Measurements from ENCODE around the gene CHST13.

Gene CHST13

DNA sequence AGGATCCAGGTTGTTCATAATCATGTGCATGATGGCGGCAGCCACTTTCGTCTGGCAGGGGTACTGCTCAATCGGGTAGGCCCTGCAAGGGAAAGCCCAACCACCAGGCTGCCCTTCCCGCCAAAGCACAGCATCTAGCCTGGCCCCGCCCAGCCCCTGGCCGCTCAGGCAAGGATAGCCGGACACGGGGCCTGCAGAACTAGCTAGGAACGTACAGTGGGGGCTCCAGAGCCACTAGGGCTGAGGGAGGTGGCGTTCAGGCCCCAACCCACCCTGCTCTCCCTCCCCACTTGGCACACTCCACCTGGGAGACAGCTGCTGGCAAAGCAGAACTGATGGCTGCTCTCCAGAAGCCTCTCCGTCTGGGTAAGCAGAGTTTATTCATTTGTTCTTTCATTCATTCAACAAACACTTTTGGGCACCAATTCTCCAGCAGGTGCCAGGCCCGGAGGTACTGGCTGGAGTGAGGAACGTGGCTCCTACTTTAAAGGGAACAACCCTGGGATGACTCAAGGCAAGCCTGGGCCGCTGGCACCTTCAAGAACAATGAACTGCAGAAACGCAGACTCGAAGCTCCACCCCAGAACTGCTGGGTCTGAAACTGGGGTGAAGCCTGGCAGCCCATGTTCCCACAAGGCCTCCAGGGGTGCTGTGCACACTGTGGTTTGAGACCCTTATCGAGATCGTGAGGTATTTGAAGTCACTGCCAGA lies 14.2 kb upstream of the CHST13 start:
- DNase-seq (ENCODE audit: low spot score), result no peak

DNA sequence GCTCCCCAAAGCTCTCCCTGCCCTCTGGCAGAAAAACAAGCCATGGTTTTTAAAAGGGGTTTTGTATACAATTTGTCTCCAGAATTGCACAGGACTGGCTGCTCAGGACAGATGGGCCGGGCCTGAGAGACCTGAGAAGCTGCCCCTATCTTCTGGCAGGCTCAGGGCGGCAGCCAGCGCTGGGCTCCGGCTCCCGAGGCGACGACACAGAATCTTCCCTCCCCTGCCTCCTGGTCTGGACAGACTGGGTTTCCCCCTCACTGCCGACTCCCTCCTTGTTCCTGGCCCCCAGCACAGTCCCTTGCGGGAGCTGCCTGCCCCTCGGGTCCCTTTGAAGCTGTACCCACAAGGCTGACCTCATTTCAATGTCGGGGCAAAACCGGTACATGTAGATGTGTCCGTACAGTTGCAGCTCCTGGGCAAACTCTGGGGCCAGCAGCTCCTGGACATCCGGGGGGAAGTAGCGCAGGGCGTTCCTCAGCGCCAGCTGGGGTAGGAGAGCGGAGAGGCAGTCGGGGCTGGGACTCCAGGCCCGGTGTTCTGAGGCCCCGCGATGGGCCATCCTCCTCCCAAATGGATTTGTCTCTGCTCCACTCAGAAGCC lies 13.5 kb upstream of the CHST13 start:
- no peak for DNase-seq (ENCODE audit: low spot score)

DNA sequence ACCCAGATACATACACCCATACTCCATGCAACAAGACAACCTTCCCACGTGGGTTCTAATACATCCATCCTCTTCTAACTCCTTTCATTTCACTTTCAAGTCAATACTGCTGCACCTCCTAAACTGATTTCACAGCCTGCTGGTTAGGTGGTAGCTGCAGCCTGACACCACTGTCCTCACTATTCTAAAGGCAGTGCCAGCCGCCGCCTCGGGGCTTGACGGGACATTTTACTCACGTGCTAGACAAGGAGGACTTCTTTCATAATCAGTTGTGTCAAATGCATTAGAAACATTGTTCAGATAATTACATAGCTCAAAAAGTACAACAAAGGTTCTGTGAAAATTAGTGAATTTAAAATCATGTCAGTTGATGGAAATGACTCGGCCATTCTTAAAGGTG lies 12.7 kb upstream of the CHST13 start:
- no peak for DNase-seq (ENCODE audit: low spot score)

DNA sequence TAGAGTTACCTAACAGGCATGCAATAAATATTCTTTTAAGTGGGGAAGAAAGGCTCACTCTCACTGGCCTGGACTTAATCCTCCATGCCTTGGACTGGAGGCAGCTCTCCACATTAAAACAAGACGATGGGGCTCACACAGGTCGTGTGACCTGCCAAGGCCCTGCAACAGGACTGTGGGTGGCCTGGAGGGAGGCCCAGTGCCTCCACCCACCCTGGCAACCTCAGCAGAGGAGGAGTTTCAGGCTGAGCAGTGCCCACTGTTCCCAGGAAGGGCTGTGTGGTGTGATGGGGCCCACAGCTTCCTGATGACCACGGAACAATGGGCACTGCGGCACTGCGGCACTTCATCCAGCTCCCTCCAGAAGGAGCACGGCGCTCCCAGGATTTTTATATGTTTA lies 11.9 kb upstream of the CHST13 start:
- no peak for DNase-seq (ENCODE audit: low spot score)

DNA sequence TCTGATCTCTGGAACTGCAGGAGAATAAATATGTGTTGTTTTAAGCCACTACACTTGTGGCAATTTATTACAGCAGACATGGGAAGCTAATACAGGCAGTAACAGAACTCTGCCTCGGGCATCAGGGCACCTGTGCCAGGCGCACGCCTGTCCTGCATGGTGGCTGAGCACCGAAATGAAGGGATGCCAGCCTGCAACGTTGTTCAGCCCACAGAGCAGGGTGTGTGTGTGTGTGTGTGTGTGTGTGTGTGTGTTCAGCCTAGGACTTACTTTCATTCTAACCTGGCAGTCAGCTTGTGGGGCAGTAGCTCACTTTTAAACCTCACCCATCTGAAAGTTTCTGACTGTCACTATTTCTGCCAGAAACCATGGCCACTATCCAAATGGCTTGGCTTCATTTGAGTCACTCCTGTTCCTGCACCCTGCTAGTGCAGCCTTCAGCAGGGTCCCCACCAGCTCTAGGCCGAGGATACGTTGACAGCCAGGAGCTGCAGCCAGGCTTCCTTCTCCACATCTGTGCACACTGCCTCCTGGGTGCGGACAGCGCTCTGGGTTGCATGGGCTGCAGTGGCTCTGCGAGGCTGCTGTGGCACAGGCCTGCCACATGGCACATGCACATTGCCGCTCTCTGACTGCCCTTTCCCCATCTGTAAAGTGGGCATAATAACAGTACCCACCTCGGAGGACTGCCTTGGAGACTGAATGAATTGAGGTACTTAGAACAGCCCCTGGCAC lies 10.9 kb upstream of the CHST13 start:
- no peak for DNase-seq (ENCODE audit: low spot score)

- DNase-seq (ENCODE audit: low spot score), result no peak
Observed at GRCh38 chr3:126514161-126514560, 9.8 kb upstream of the CHST13 start.

DNA sequence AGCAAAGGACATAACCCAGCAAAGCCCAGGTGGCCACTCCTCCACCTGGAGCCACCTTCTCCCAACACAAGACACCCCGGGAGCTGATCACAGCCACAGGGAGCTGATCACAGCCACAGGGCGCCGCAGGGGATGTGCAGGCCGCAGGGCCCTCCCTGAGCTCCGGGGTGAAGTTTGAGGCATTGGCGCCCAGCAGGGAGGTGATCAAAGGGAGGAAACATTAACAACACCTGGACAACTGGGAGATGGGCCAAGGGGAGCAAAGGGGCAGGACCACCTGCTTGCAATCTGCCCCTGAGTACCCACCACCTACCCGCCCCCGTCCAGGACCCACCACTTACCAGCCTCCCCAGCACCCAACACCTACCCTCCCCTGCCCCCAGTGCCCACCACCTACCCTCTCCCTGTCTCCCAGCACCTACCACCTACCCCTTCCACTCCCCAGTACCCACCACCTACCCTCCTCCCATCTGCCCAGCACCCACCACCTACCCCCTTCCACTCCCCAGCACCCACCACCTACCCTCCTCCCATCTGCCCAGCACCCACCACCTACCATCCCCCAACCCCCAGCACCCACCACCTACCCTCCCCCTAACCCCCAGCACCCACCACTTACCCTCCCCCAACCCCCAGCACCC lies 8.8 kb upstream of the CHST13 start:
- no peak for DNase-seq (ENCODE audit: low spot score)

DNA sequence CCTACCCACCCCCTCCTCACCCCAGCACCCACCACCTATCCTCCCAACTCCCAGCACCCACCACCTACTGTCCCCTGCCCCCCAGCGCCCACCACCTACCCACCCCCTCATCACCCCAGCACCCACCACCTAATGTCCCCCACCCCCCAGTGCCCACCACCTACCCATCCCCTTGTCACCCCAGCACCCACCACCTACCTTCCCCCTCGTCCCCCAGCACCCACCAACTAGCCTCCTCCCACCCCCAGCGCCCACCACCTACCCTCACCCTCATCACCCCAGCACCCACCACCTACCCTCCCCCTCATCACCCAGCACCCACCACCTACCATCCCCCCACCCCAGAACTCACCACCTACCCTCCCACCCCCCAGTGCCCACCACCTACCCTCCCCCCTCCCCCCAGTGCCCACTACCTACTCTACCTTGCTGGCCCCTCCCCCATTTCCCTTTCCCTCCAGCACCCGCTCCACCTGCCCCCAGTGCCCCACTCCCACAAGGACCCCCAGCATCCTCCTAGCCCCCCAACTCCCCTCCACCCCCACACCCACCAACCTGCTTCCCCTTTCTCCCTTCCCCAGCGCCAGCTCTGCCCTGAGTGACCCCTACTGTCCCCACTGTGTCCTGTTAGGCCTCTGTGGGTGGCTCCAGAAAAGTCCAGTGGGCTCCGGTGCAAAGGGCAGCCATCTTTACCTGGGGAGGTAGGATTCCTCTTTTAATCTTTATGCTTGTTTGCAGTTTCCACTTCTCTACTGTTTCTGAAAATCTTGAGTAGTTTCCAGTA lies 7.6 kb upstream of the CHST13 start:
- no peak for DNase-seq (ENCODE audit: low spot score)

GRCh38 chr3:126516936-126517290 lies 7.0 kb upstream of the CHST13 start:
- DNase-seq (ENCODE audit: low spot score), result no peak

DNA sequence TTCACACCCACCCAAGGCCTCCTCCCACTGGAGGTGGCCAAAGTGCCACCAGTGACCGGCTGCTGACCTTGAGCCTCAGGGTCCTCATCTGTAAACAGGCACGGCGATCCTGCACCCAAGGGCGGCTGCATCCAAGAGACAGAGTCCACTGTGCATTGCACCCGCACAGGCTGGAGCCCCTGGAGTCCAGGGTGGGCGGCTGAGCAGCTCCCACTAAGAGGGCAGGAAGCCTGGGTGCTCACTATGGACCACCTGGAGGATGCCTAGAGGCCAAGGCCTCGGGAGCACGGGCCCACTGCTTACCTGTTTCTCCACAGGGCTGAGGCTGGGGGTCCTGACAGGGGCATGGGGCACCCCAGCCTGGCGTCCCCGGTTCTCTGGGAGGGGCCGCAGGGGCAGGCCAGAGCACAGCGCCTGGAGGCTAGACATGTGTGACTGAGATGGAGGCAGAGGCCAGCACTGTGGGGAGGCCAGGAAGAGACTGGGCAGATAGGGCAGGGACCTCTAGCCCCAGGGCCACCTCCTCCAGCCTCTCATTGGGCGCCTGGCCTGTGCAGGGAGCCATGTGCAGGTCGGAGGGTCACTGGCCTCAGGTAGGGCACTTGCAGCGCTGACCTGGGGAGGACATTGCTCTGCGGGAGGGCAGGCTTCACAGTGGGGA lies 6.5 kb upstream of the CHST13 start, which contains the start of gene UROC1:
Gene UROC1, minus strand, starts transcription at position 483 of the 661 bp plus-strand sequence. Its CDS starts 54 bp downstream, at position 429.
- DNase-seq (ENCODE audit: low spot score), result no peak

- no peak for DNase-seq (ENCODE audit: low spot score)
Observed at GRCh38 chr3:126517986-126518778, 5.8 kb upstream of the CHST13 start.

DNA sequence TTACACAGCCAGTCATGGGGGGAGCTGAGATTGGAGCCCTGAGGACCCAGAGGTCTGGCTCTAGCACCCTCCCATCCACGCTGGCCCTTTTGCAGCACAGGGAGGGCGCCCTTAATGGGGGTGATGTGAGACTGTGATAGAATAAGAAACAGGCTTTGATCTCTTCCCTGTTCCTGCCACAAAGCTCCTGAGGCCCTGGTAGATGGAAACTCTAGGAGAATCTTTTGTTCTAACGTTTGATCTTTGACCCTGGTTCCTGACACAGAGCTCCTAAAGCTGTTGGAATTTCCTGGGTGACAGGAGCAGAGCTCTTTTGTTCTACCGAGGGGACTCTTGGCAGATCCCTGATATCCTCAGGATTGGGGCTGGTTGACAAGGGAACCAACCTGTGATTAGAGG lies 5.2 kb upstream of the CHST13 start:
- DNase-seq (ENCODE audit: low spot score), result no peak

DNA sequence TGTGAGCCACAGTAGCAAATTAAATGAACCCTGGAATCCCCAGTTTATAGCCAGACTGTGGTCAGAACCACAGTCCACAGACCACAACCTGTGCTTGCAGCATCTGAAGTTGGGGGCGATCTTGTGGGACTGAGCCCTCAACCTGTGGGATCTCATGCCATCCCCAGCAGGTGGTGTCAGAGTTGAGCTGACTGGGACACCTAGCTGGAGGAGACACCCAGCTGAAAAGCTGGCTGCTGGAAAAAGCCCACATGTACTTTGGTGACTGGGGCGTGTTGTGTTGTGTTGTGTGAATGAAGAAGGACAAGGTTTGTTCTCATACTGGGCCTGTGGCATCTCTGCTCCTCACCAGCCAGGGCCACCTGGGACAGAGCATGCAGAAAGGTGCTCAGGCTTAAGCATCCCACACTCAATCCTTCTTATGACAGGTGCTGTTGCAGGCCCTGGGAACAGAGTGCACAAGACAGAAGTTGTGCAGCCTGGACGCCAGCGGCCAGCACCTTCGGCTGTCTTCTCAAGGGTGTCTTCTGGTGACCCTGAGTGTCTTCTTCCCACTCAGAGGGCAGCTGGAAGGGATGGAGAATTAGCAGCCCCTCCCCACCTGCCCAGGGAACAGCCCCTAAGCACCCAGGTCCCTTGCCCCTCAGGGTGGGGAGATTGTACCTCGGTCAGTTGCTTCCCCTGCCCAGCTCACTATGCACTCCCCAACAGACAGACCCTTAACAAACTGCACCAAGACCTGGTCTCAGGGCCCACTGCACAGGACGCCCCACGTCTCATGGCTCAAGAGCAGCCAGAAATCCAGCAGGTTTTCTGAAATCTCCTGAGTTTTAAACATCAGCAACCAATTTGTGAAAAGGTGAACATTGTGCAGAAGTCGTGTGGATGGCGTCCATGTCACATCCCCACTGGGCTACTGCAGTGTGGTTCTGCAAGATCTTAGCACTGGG lies 4.2 kb upstream of the CHST13 start:
- no peak for DNase-seq (ENCODE audit: low spot score)

DNA sequence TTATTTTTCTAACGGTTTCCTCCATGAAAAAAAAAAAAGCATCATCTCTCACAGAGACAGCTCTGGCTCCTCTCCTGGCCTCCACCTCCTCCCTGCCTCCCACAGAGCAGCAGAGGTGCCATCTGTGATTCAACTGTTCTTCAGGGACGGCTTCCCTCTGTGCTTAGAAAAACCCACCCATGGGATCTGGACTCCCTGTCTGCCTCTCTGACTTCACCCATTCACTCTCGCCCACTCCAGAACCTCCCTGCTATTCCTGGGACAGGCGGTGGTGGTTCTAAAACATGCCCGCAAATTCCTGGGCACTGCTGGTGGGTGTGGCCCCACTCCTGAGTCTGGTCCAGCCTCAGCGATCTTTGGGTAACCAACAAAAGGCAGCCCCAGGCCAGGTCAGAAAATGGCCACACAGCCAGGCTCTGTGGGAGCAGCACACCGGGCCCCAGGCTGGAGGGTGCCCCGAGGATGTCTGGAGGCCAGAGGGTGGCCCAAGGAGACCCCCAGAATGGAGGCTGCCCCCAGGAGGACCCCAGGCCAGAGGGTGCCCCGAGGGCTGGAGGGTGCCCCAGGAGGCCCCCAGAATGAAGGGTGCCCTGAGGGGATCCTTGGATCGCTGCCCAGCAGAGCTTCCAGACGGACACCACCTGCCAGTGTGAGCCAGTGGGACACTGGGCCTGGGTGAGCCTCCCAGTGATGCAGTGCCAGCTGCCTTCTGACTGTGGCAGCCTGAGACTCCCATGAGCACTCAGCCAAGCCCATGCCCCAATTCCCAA lies 2.6 kb upstream of the CHST13 start:
- DNase-seq (ENCODE audit: low spot score), result no peak

DNA sequence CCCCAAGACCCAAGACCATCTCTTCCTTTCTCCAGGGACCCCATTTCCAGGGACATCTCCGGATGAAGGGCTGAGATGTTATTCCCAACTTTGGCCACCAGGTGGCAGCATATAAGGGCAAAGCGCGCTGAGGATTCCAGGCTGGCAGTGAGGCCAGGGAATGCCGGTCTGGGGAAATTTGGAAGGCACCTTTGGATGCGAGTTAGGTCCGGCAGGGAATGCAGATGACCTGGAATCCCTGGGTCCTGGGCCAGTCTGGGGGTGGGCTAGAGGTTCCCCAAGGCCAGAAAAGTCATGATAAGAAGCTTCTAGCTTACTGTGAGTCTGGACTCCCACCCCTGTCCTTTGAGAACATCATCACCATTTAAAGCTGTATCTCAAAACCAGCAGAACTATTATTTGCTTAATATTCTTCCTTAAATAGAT lies 1.6 kb upstream of the CHST13 start:
- peak; percentile 85 for DNase-seq (ENCODE audit: low spot score)

GRCh38 chr3:126524429-126524988 lies 554 bp downstream of the CHST13 start:
- DNase-seq (ENCODE audit: low spot score), result no peak

- no peak for DNase-seq (ENCODE audit: low spot score)
Observed at GRCh38 chr3:126525091-126525852, 1.3 kb downstream of the CHST13 start.

All from COLO829 (cell line).